ENCODE results near the gene APOL4. TPM values are rescaled to one million over a fixed set of nuclear protein-coding genes. Genes with fewer than 3 reads are reported as not detected.

Gene APOL4
- total RNA-seq, 1 donor from 2014 or later = not detected

GRCh38 chr22:36224245-36224644 is 22.6 kb upstream of the APOL4 start:
- Mint-ChIP-seq H3K4me3 (ENCODE audit: unreplicated experiment) (no peak overlapping the region), H3K27ac (ENCODE audit: unreplicated experiment) (no peak overlapping the region), H3K27me3 (ENCODE audit: low read depth, unreplicated experiment) (peaks cover 2% of the 10 kb centered on the region), H3K9me3 (ENCODE audit: unreplicated experiment) (no peaks in the 10 kb centered on the region), H3K36me3 (ENCODE audit: low read depth, unreplicated experiment) (peaks cover 27% of the 10 kb centered on the region), H3K4me1 (ENCODE audit: low read depth, unreplicated experiment) (peaks cover 15% of the 10 kb centered on the region)
- TF ChIP-seq CTCF (IDR thresholded peaks at IDR 0.05; ENCODE audit: insufficient read depth, low read depth, low read length) = no peak
- no peak for TF ChIP-seq EZH2 (IDR thresholded peaks at IDR 0.05; ENCODE audit: insufficient read depth, low read length)
- Histone ChIP-seq H3K4me2 (ENCODE audit: low read length) (no peak overlapping the region), H3K27me3 (ENCODE audit: insufficient read depth, low read length) (no peaks in the 10 kb centered on the region), H3K4me1 (ENCODE audit: insufficient read depth, low read length) (no peaks in the 10 kb centered on the region), H3K27ac (ENCODE audit: low read depth, low read length) (no peak overlapping the region), H3K79me2 (ENCODE audit: insufficient read depth, low read length) (no peaks in the 10 kb centered on the region), H3K9me3 (ENCODE audit: insufficient read depth, low read depth, low read length) (no peaks in the 10 kb centered on the region), H4K20me1 (ENCODE audit: insufficient read depth, low read length) (no peaks in the 10 kb centered on the region), H3K4me3 (ENCODE audit: insufficient read depth, low read depth, low read length) (no peak overlapping the region), H2AFZ (ENCODE audit: low read depth, low read length) (no peak overlapping the region), H3K9ac (ENCODE audit: low read length) (no peak overlapping the region), H3K36me3 (ENCODE audit: insufficient read depth, low read length) (peaks cover 4% of the 10 kb centered on the region)
- DNase-seq (ENCODE audit: low read depth) (no peak), FAIRE-seq (no peak)

GRCh38 chr22:36223504-36223903 is 21.9 kb upstream of the APOL4 start:
- H3K9me3 ChIP-seq (ENCODE audit: insufficient read depth, low read depth, low read length) = no peaks in the 10 kb centered on the region

More at GRCh38 chr22:36223504-36223903, 21.9 kb upstream of the APOL4 start:
- H3K27me3 ChIP-seq (ENCODE audit: insufficient read depth, low read length) = peaks cover 4% of the 10 kb centered on the region
- Mint-ChIP-seq H3K4me3 (ENCODE audit: unreplicated experiment) (no peak overlapping the region), H3K27ac (ENCODE audit: unreplicated experiment) (no peak overlapping the region), H3K27me3 (ENCODE audit: low read depth, unreplicated experiment) (peaks cover 4% of the 10 kb centered on the region), H3K36me3 (ENCODE audit: low read depth, unreplicated experiment) (peaks cover 21% of the 10 kb centered on the region), H3K9me3 (ENCODE audit: unreplicated experiment) (no peaks in the 10 kb centered on the region), H3K4me1 (ENCODE audit: low read depth, unreplicated experiment) (peaks cover 15% of the 10 kb centered on the region)
- no peak for DNase-seq (ENCODE audit: low read depth)
- no peak overlapping the region for H2AFZ ChIP-seq (ENCODE audit: low read depth, low read length)
- no peak for FAIRE-seq
- H3K4me3 ChIP-seq (ENCODE audit: insufficient read depth, low read depth, low read length) = no peak overlapping the region
- H3K79me2 ChIP-seq (ENCODE audit: insufficient read depth, low read length) = no peaks in the 10 kb centered on the region
- no peak overlapping the region for H3K9ac ChIP-seq (ENCODE audit: low read length)
- no peaks in the 10 kb centered on the region for H4K20me1 ChIP-seq (ENCODE audit: insufficient read depth, low read length)
- no peak overlapping the region for H3K4me2 ChIP-seq (ENCODE audit: low read length)
- no peak for TF ChIP-seq EZH2 (IDR thresholded peaks at IDR 0.05; ENCODE audit: insufficient read depth, low read length)
- TF ChIP-seq CTCF (IDR thresholded peaks at IDR 0.05; ENCODE audit: insufficient read depth, low read depth, low read length) = no peak
- peaks cover 4% of the 10 kb centered on the region for H3K36me3 ChIP-seq (ENCODE audit: insufficient read depth, low read length)
- H3K4me1 ChIP-seq (ENCODE audit: insufficient read depth, low read length) = no peaks in the 10 kb centered on the region
- H3K27ac ChIP-seq (ENCODE audit: low read depth, low read length) = no peak overlapping the region

Measured in astrocyte (in vitro differentiated cells and primary cell).